HEK293 (cell line): ENCODE measurements around the gene MAPK14.

Source experiments
- CTCF ChIA-PET: fragments of 350-600 bp; formaldehyde crosslinking; extraction: SDS; loops from one replicate; lab custom pipeline; 2021; ENCODE audit warnings: antibody characterized with exemption; lab: Yijun Ruan, JAX
- POLR2A ChIA-PET: fragments of 300-600 bp; formaldehyde crosslinking; extraction: SDS; loops from one replicate; lab custom pipeline; 2020; ENCODE audit warnings: antibody characterized with exemption, inconsistent platforms; lab: Yijun Ruan, JAX
- H3K27ac ChIP-seq: fragments of 200-500 bp; sonication (Bioruptor generic); 2 replicates; pipeline ENCODE4 v1.5.1; 2014; ENCODE audit warnings: low read depth, low read length, control low read depth, inconsistent platforms; ENCODE audit errors: extremely low read depth
- H3K36me3 ChIP-seq, 2 experiments: fragments of 200-500 bp in 1 of 2; sonication (Bioruptor generic) in 1 of 2; 1 replicate in 1 of 2; 2 replicates in 1 of 2; pipeline ENCODE4 v1.5.1; 2014 to 2017; ENCODE audit warnings: inconsistent platforms in 2 of 2, low read length in 2 of 2; ENCODE audit not compliant: control insufficient read depth in 2 of 2, insufficient read depth in 1 of 2
- H3K4me1 ChIP-seq: fragments of 200-500 bp; sonication (Bioruptor generic); 2 replicates; pipeline ENCODE4 v1.5.1; 2014; ENCODE audit warnings: mild to moderate bottlenecking, low read length, inconsistent platforms; ENCODE audit not compliant: control insufficient read depth, insufficient read depth
- H3K4me3 ChIP-seq: 2 replicates; pipeline ENCODE4 v1.5.1; 2011; ENCODE audit warnings: low read depth, mild to moderate bottlenecking, control low read depth, low read length, moderate library complexity
- H3K9me3 ChIP-seq: fragments of 200-500 bp; sonication (Bioruptor generic); 2 replicates; pipeline ENCODE4 v1.5.1; 2014; ENCODE audit warnings: low read depth, low read length, inconsistent platforms; ENCODE audit not compliant: control insufficient read depth, insufficient read depth
- FEZF1 ChIP-seq: fragments of 450-650 bp; formaldehyde crosslinking; IDR thresholded peaks from 2 replicates; pipeline ENCODE4 v1.5.1; 2016; ENCODE audit warnings: missing biosample characterization, missing genetic modification characterization
- GLI2 ChIP-seq: fragments of 450-650 bp; formaldehyde crosslinking; IDR thresholded peaks from 2 replicates; pipeline ENCODE4; 2017; ENCODE audit warnings: missing biosample characterization, missing genetic modification characterization, low read depth, borderline replicate concordance
- MEIS1 ChIP-seq: sonication (generic); formaldehyde crosslinking; IDR thresholded peaks from 2 replicates; pipeline ENCODE4 v1.8.1; 2022; ENCODE audit warnings: missing genetic modification reagents, mild to moderate bottlenecking, borderline replicate concordance
- WT1 ChIP-seq: fragments of 450-650 bp; formaldehyde crosslinking; IDR thresholded peaks from 2 replicates; pipeline ENCODE4 v1.5.1; 2016; ENCODE audit warnings: missing biosample characterization, missing genetic modification characterization
- ZFP41 ChIP-seq: fragments of 450-650 bp; formaldehyde crosslinking; IDR thresholded peaks from 2 replicates; pipeline ENCODE4 v1.5.1; 2016; ENCODE audit warnings: missing biosample characterization, missing genetic modification characterization, borderline replicate concordance
- ZNF121 ChIP-seq: fragments of 450-650 bp; formaldehyde crosslinking; IDR thresholded peaks from 2 replicates; pipeline ENCODE4 v1.5.1; 2016; ENCODE audit warnings: missing biosample characterization, missing genetic modification characterization
- ZNF133 ChIP-seq: fragments of 450-650 bp; formaldehyde crosslinking; IDR thresholded peaks from 2 replicates; pipeline ENCODE4 v1.5.1; 2016; ENCODE audit warnings: missing biosample characterization, missing genetic modification characterization
- ZNF146 ChIP-seq: fragments of 450-650 bp; formaldehyde crosslinking; IDR thresholded peaks from 2 replicates; pipeline ENCODE4 v1.5.1; 2016; ENCODE audit warnings: missing biosample characterization, missing genetic modification characterization
- ZNF174 ChIP-seq: fragments of 450-650 bp; formaldehyde crosslinking; IDR thresholded peaks from 2 replicates; pipeline ENCODE4 v1.5.0; 2017; ENCODE audit warnings: missing biosample characterization, mild to moderate bottlenecking, missing genetic modification characterization
- ZNF26 ChIP-seq: fragments of 450-650 bp; formaldehyde crosslinking; IDR thresholded peaks from 2 replicates; pipeline ENCODE4 v1.5.1; 2016; ENCODE audit warnings: missing biosample characterization, missing genetic modification characterization
- ZNF558 ChIP-seq: fragments of 450-650 bp; formaldehyde crosslinking; IDR thresholded peaks from 2 replicates; pipeline ENCODE4 v1.5.1; 2016; ENCODE audit warnings: missing biosample characterization, missing genetic modification characterization
- ZNF610 ChIP-seq: fragments of 450-650 bp; formaldehyde crosslinking; IDR thresholded peaks from 2 replicates; pipeline ENCODE4 v1.5.1; 2016; ENCODE audit warnings: missing biosample characterization, missing genetic modification characterization, borderline replicate concordance
- ZNF645 ChIP-seq: fragments of 450-650 bp; formaldehyde crosslinking; IDR thresholded peaks from 2 replicates; pipeline ENCODE4; 2016; ENCODE audit warnings: missing biosample characterization, missing genetic modification characterization
- ZNF658 ChIP-seq: fragments of 450-650 bp; formaldehyde crosslinking; IDR thresholded peaks from 2 replicates; pipeline ENCODE4; 2016; ENCODE audit warnings: missing biosample characterization, missing genetic modification characterization
- ZNF677 ChIP-seq: fragments of 450-650 bp; IDR thresholded peaks from 2 replicates; pipeline ENCODE4 v1.5.0; 2018; ENCODE audit warnings: missing biosample characterization, mild to moderate bottlenecking, missing genetic modification characterization, moderate library complexity
- TF ChIP-seq, protein P1 (sequence below): fragments of 450-650 bp; formaldehyde crosslinking; IDR thresholded peaks from 2 replicates; pipeline ENCODE4 v1.5.1; 2016; ENCODE audit warnings: missing biosample characterization, missing genetic modification characterization
- TF ChIP-seq, protein P2 (sequence below): fragments of 450-650 bp; formaldehyde crosslinking; IDR thresholded peaks from 2 replicates; pipeline ENCODE4 v1.5.1; 2016; ENCODE audit warnings: missing biosample characterization, missing genetic modification characterization

Gene MAPK14

GRCh38 chr6:36040958-36041357 is 13.3 kb downstream of the MAPK14 start:
- H3K9me3 ChIP-seq, result no peaks in the 10 kb centered on the region
- H3K36me3 ChIP-seq, result no peaks in the 10 kb centered on the region; a peak in 1 of 3 replicates
- H3K27ac ChIP-seq, result no peak overlapping the region
- TF ChIP-seq MEIS1 (CRISPR knock-in tag) (no peak), GLI2 (no peak), WT1 (no peak), ZNF26 (tag by site-specific recombination) (no peak), ZFP41 (tag by site-specific recombination) (no peak), ZNF174 (tag by site-specific recombination) (no peak), ZNF146 (no peak), ZNF645 (tag by site-specific recombination) (no peak), FEZF1 (tag by site-specific recombination) (no peak), ZNF677 (tag by site-specific recombination) (no peak), ZNF610 (tag by site-specific recombination) (no peak)
- TF ChIP-seq, protein P1, sequence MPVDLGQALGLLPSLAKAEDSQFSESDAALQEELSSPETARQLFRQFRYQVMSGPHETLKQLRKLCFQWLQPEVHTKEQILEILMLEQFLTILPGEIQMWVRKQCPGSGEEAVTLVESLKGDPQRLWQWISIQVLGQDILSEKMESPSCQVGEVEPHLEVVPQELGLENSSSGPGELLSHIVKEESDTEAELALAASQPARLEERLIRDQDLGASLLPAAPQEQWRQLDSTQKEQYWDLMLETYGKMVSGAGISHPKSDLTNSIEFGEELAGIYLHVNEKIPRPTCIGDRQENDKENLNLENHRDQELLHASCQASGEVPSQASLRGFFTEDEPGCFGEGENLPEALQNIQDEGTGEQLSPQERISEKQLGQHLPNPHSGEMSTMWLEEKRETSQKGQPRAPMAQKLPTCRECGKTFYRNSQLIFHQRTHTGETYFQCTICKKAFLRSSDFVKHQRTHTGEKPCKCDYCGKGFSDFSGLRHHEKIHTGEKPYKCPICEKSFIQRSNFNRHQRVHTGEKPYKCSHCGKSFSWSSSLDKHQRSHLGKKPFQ (tag by site-specific recombination), result no peak
- H3K4me3 ChIP-seq, result no peak overlapping the region
- ChIA-PET POLR2A (interaction anchor here (1.0 kb wide), 1 partner anchor 13 kb away, joined by 4 read pairs; the partner anchor contains the start of gene MAPK14), CTCF (interaction anchor here (0.6 kb wide), 2 partner anchors 54 to 844 kb away, joined by 3 to 4 read pairs; no protein-coding TSS in a partner anchor)
- H3K4me1 ChIP-seq, result peaks cover 24% of the 10 kb centered on the region

DNA sequence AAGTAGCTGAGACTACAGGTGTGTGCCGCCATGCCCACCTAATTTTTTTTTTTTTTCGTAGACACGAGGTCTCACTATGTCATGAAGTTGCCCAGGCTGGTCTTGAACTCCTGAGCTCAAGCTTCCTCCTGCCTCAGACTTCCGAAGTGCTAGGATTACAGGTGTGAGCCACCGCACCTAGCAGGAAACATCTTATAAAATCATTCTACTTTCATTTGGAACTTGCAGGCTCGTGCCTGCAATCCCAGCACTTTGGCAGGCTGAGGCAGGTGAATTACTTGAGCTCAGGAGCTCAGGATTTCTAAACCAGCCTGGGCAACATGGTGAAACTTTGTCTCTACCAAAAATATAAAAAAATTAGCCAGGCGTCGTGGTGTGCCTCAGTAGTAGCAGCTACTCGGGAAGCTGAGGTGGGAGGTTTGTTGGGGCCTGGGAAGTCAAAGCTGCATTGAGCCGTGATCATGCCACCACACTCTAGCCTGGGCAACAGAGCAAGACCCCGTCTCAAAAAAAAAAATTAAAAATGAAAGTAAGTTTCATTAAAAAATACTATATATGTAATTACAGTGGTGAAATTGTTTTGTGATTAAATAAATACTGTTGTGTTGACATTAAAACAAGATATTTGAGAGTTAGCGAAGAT is 15.1 kb downstream of the MAPK14 start:
- CTCF ChIA-PET, result interaction anchor here (0.7 to 1.8 kb wide), 3 partner anchors 15 to 53 kb away, joined by 3 to 11 read pairs (median 5); partner anchors contain the start of gene MAPK14
- POLR2A ChIA-PET, result interaction anchor here (1.1 to 1.5 kb wide), 2 partner anchors 14 to 15 kb away, joined by 3 to 6 read pairs; partner anchors contain the start of gene MAPK14

GRCh38 chr6:36049582-36049981 is 22.0 kb downstream of the MAPK14 start:
- no peaks in the 10 kb centered on the region for H3K9me3 ChIP-seq
- H3K27ac ChIP-seq, result no peak overlapping the region
- H3K36me3 ChIP-seq, result peaks cover 0 to 6% of the 10 kb centered on the region in 2 experiments; a peak in 1 of 3 replicates
- H3K4me3 ChIP-seq, result no peak overlapping the region
- H3K4me1 ChIP-seq, result peaks cover 11% of the 10 kb centered on the region; the same call in 1 of the 2 replicates
- CTCF ChIA-PET, result interaction anchor here (0.6 to 1.0 kb wide), 2 partner anchors 19 to 582 kb away, joined by 3 read pairs; no protein-coding TSS in a partner anchor
- POLR2A ChIA-PET, result no interaction called here
- TF ChIP-seq, protein P2, sequence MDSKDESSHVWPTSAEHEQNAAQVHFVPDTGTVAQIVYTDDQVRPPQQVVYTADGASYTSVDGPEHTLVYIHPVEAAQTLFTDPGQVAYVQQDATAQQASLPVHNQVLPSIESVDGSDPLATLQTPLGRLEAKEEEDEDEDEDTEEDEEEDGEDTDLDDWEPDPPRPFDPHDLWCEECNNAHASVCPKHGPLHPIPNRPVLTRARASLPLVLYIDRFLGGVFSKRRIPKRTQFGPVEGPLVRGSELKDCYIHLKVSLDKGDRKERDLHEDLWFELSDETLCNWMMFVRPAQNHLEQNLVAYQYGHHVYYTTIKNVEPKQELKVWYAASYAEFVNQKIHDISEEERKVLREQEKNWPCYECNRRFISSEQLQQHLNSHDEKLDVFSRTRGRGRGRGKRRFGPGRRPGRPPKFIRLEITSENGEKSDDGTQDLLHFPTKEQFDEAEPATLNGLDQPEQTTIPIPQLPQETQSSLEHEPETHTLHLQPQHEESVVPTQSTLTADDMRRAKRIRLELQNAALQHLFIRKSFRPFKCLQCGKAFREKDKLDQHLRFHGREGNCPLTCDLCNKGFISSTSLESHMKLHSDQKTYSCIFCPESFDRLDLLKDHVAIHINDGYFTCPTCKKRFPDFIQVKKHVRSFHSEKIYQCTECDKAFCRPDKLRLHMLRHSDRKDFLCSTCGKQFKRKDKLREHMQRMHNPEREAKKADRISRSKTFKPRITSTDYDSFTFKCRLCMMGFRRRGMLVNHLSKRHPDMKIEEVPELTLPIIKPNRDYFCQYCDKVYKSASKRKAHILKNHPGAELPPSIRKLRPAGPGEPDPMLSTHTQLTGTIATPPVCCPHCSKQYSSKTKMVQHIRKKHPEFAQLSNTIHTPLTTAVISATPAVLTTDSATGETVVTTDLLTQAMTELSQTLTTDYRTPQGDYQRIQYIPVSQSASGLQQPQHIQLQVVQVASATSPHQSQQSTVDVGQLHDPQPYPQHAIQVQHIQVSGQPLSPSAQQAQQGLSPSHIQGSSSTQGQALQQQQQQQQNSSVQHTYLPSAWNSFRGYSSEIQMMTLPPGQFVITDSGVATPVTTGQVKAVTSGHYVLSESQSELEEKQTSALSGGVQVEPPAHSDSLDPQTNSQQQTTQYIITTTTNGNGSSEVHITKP, result peak; percentile 46; the same call in 1 of the 2 replicates
- TF ChIP-seq ZNF133, result no peak

More for the DNA sequence above, 15.1 kb downstream of the MAPK14 start:
- TF ChIP-seq ZNF658 (no peak), ZNF558 (tag by site-specific recombination) (peak; percentile 84), ZNF121 (tag by site-specific recombination) (peak; percentile 81)
- TF ChIP-seq, all 188 proteins: peak for 2
- Histone ChIP-seq H3K36me3 (no peaks in the 10 kb centered on the region; a peak in 1 of 3 replicates), H3K4me1 (peaks cover 24% of the 10 kb centered on the region), H3K4me3 (no peak overlapping the region), H3K9me3 (no peaks in the 10 kb centered on the region), H3K27ac (no peak overlapping the region)
